ENCODE results near the gene NDST1.

NDST1 gene

GRCh38 chr5:150507474-150508276 is at the start of gene NDST1:
NDST1 (plus strand) TSS chr5:150508131; CDS start chr5:150521255, 13,124 bp downstream.
- H3K27ac ChIP-seq: peak within 1 kb of the TSS; percentile 62; the same call in 1 of the 2 replicates
- no peak for TF ChIP-seq CTCF (conservative IDR thresholded peaks at IDR 0.05)

GRCh38 chr5:150458802-150459557 is 49.0 kb upstream of the NDST1 start:
- peak overlapping the region; percentile 10; the same call in 1 of the 2 replicates for H3K27ac ChIP-seq
- peak; percentile 82 for TF ChIP-seq CTCF (conservative IDR thresholded peaks at IDR 0.05)

GRCh38 chr5:150460781-150461180 is 47.1 kb upstream of the NDST1 start:
- TF ChIP-seq CTCF (conservative IDR thresholded peaks at IDR 0.05): no peak
- no peak overlapping the region for H3K27ac ChIP-seq

- no peak overlapping the region for H3K27ac ChIP-seq
- no peak for TF ChIP-seq CTCF (conservative IDR thresholded peaks at IDR 0.05)
Measured at GRCh38 chr5:150461231-150461630, 46.7 kb upstream of the NDST1 start.

- H3K27ac ChIP-seq: peak overlapping the region; percentile 27; the same call in 1 of the 2 replicates
- TF ChIP-seq CTCF (conservative IDR thresholded peaks at IDR 0.05): no peak
Measured at GRCh38 chr5:150464554-150465012, 43.3 kb upstream of the NDST1 start.

- H3K27ac ChIP-seq: no peak overlapping the region
- no peak for TF ChIP-seq CTCF (conservative IDR thresholded peaks at IDR 0.05)
Measured at GRCh38 chr5:150465927-150466326, 42.0 kb upstream of the NDST1 start.

- H3K27ac ChIP-seq: no peak overlapping the region
- TF ChIP-seq CTCF (conservative IDR thresholded peaks at IDR 0.05): no peak
Measured at GRCh38 chr5:150468206-150468605, 39.7 kb upstream of the NDST1 start.

All from VCaP (cell line).